ENCODE results near the gene MYO1D. TPM values are rescaled to one million over a fixed set of nuclear protein-coding genes. Genes with fewer than 3 reads are reported as not detected.

MYO1D gene
- total RNA-seq, 1 experiment from 2014 or later: 40.8 TPM

- H3K27ac ChIP-seq: no peak overlapping the region
- H3K36me3 ChIP-seq (ENCODE audit: low read depth): peaks cover 7% of the 10 kb centered on the region; the same call in 1 of the 2 replicates
- H3K4me2 ChIP-seq: peak overlapping the region; percentile 74
- no peaks in the 10 kb centered on the region for H3K9me3 ChIP-seq (ENCODE audit: insufficient read depth, low read depth)
- DNase-seq: peak in 1 of 2 experiments; percentile 74
- peaks cover 10% of the 10 kb centered on the region; the same call in 1 of the 2 replicates for H4K20me1 ChIP-seq (ENCODE audit: insufficient read depth)
- POLR2A ChIA-PET (ENCODE audit: unreplicated experiment): no interaction called here
- H3K79me2 ChIP-seq (ENCODE audit: low read depth): no peaks in the 10 kb centered on the region
- intact Hi-C loops (cut with micrococcal nuclease; ENCODE audit: unreplicated experiment): no loop called here
- TF ChIP-seq EZH2 (IDR thresholded peaks at IDR 0.05; ENCODE audit: low read depth) (no peak), CTCF (conservative IDR thresholded peaks at IDR 0.05) (no peak)
- no peaks in the 10 kb centered on the region for H3K27me3 ChIP-seq (ENCODE audit: insufficient read depth, low read depth)
- no peaks in the 10 kb centered on the region for H3K9me2 ChIP-seq (ENCODE audit: insufficient read depth)
- peaks cover 8% of the 10 kb centered on the region; the same call in 1 of the 2 replicates for H3K4me1 ChIP-seq (replicated peaks; ENCODE audit: insufficient read depth)
- no TSS peak for BruUV-seq (replicated peaks)
- no peak overlapping the region; the same call in 1 of the 2 replicates for H2AFZ ChIP-seq
- CTCF ChIA-PET: interaction anchor here (0.6 to 0.9 kb wide), 2 partner anchors 25 to 479 kb away, joined by 4 to 6 read pairs; partner anchors contain the start of gene LRRC37B
- peak overlapping the region; percentile 49; the same call in 1 of the 2 replicates for H3K4me3 ChIP-seq
- peaks cover 44% of the 10 kb centered on the region for H3F3A ChIP-seq (ENCODE audit: insufficient read depth, low read depth)
These were observed 390.7 kb downstream of the MYO1D start for GRCh38 chr17:32486111-32486700.

GRCh38 chr17:32485261-32486110, 391.4 kb downstream of the MYO1D start:
- intact Hi-C loops (cut with micrococcal nuclease; ENCODE audit: unreplicated experiment): no loop called here
- H3K4me3 ChIP-seq: peak overlapping the region; percentile 49; the same call in 1 of the 2 replicates
- H3K27ac ChIP-seq: no peak overlapping the region
- no peaks in the 10 kb centered on the region for H3K9me3 ChIP-seq (ENCODE audit: insufficient read depth, low read depth)
- peaks cover 8% of the 10 kb centered on the region; the same call in 1 of the 2 replicates for H3K4me1 ChIP-seq (replicated peaks; ENCODE audit: insufficient read depth)
- CTCF ChIA-PET: interaction anchor here (0.6 to 0.9 kb wide), 2 partner anchors 24 to 269 kb away, joined by 4 to 6 read pairs; no protein-coding TSS in a partner anchor
- peaks cover 7% of the 10 kb centered on the region; the same call in 1 of the 2 replicates for H3K36me3 ChIP-seq (ENCODE audit: low read depth)
- no peaks in the 10 kb centered on the region for H3K9me2 ChIP-seq (ENCODE audit: insufficient read depth)
- peaks cover 10% of the 10 kb centered on the region; the same call in 1 of the 2 replicates for H4K20me1 ChIP-seq (ENCODE audit: insufficient read depth)
- POLR2A ChIA-PET (ENCODE audit: unreplicated experiment): no interaction called here
- H3F3A ChIP-seq (ENCODE audit: insufficient read depth, low read depth): peaks cover 46% of the 10 kb centered on the region
- DNase-seq: no peak
- H3K27me3 ChIP-seq (ENCODE audit: insufficient read depth, low read depth): no peaks in the 10 kb centered on the region
- TF ChIP-seq EZH2 (IDR thresholded peaks at IDR 0.05; ENCODE audit: low read depth) (no peak), CTCF (conservative IDR thresholded peaks at IDR 0.05) (no peak)
- no peaks in the 10 kb centered on the region for H3K79me2 ChIP-seq (ENCODE audit: low read depth)
- no TSS peak for BruUV-seq (replicated peaks)
- peak overlapping the region; percentile 74 for H3K4me2 ChIP-seq
- H2AFZ ChIP-seq: no peak overlapping the region; the same call in 1 of the 2 replicates

- Histone ChIP-seq H3K4me2 (no peak overlapping the region), H3K27ac (no peak overlapping the region), H2AFZ (no peak overlapping the region), H3K79me2 (ENCODE audit: low read depth) (no peaks in the 10 kb centered on the region), H3K27me3 (ENCODE audit: insufficient read depth, low read depth) (no peaks in the 10 kb centered on the region), H3K9me3 (ENCODE audit: insufficient read depth, low read depth) (no peaks in the 10 kb centered on the region), H3F3A (ENCODE audit: insufficient read depth, low read depth) (peaks cover 54% of the 10 kb centered on the region), H4K20me1 (ENCODE audit: insufficient read depth) (peaks cover 10% of the 10 kb centered on the region; the same call in 1 of the 2 replicates), H3K4me1 (replicated peaks; ENCODE audit: insufficient read depth) (peaks cover 8% of the 10 kb centered on the region; the same call in 1 of the 2 replicates), H3K4me3 (no peak overlapping the region), H3K36me3 (ENCODE audit: low read depth) (peaks cover 7% of the 10 kb centered on the region), H3K9me2 (ENCODE audit: insufficient read depth) (no peaks in the 10 kb centered on the region)
- TF ChIP-seq CTCF (conservative IDR thresholded peaks at IDR 0.05) (no peak), EZH2 (IDR thresholded peaks at IDR 0.05; ENCODE audit: low read depth) (no peak)
- DNase-seq: no peak
- BruUV-seq (replicated peaks): no TSS peak
- CTCF ChIA-PET: interaction anchor here (0.6 kb wide), 1 partner anchor 270 kb away, joined by 4 read pairs; no protein-coding TSS in a partner anchor
- POLR2A ChIA-PET (ENCODE audit: unreplicated experiment): interaction anchor here (0.5 kb wide), 1 partner anchor 266 kb away, joined by 6 read pairs; no protein-coding TSS in a partner anchor
- intact Hi-C loops (cut with micrococcal nuclease; ENCODE audit: unreplicated experiment): no loop called here
These were observed 392.3 kb downstream of the MYO1D start for GRCh38 chr17:32484628-32485027.
